ENCODE results near the gene NME4.

GRCh38 chr16:389352-389751 is 7.6 kb upstream of the NME4 start:
- TF ChIP-seq YY1 (tag by site-specific recombination; IDR thresholded peaks at IDR 0.05) (no peak), ZBTB21 (tag by site-specific recombination; IDR thresholded peaks at IDR 0.05) (no peak), TCF7L2 (IDR thresholded peaks at IDR 0.05; ENCODE audit: borderline replicate concordance, low read depth, low read length) (no peak), ZBTB1 (tag by site-specific recombination; IDR thresholded peaks at IDR 0.05) (no peak), WT1 (tag by site-specific recombination; IDR thresholded peaks at IDR 0.05) (no peak), MYNN (tag by site-specific recombination; IDR thresholded peaks at IDR 0.05; ENCODE audit: borderline replicate concordance) (no peak), SP3 (tag by site-specific recombination; IDR thresholded peaks at IDR 0.05) (no peak), ZNF24 (tag by site-specific recombination; IDR thresholded peaks at IDR 0.05) (no peak), ZNF510 (tag by site-specific recombination; IDR thresholded peaks at IDR 0.05; ENCODE audit: insufficient replicate concordance) (no peak), ZNF341 (tag by site-specific recombination; IDR thresholded peaks at IDR 0.05; ENCODE audit: low read depth) (no peak), ZNF10 (tag by site-specific recombination; IDR thresholded peaks at IDR 0.05) (no peak), REST (tag by site-specific recombination; IDR thresholded peaks at IDR 0.05) (no peak)
- TF ChIP-seq, protein P1, sequence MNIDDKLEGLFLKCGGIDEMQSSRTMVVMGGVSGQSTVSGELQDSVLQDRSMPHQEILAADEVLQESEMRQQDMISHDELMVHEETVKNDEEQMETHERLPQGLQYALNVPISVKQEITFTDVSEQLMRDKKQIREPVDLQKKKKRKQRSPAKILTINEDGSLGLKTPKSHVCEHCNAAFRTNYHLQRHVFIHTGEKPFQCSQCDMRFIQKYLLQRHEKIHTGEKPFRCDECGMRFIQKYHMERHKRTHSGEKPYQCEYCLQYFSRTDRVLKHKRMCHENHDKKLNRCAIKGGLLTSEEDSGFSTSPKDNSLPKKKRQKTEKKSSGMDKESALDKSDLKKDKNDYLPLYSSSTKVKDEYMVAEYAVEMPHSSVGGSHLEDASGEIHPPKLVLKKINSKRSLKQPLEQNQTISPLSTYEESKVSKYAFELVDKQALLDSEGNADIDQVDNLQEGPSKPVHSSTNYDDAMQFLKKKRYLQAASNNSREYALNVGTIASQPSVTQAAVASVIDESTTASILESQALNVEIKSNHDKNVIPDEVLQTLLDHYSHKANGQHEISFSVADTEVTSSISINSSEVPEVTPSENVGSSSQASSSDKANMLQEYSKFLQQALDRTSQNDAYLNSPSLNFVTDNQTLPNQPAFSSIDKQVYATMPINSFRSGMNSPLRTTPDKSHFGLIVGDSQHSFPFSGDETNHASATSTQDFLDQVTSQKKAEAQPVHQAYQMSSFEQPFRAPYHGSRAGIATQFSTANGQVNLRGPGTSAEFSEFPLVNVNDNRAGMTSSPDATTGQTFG (tag by site-specific recombination; IDR thresholded peaks at IDR 0.05; ENCODE audit: borderline replicate concordance), result no peak
- TF ChIP-seq, protein P2, sequence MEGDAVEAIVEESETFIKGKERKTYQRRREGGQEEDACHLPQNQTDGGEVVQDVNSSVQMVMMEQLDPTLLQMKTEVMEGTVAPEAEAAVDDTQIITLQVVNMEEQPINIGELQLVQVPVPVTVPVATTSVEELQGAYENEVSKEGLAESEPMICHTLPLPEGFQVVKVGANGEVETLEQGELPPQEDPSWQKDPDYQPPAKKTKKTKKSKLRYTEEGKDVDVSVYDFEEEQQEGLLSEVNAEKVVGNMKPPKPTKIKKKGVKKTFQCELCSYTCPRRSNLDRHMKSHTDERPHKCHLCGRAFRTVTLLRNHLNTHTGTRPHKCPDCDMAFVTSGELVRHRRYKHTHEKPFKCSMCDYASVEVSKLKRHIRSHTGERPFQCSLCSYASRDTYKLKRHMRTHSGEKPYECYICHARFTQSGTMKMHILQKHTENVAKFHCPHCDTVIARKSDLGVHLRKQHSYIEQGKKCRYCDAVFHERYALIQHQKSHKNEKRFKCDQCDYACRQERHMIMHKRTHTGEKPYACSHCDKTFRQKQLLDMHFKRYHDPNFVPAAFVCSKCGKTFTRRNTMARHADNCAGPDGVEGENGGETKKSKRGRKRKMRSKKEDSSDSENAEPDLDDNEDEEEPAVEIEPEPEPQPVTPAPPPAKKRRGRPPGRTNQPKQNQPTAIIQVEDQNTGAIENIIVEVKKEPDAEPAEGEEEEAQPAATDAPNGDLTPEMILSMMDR (tag by site-specific recombination; IDR thresholded peaks at IDR 0.05), result no peak
